GM19239 (cell line): ENCODE measurements around the gene SLC4A2.
"Not testable (repeated sequence)": the region's sequence is repeated elsewhere in the genome, so short reads cannot be mapped to it uniquely, and the experiment has no call there.

Experiments used
- DNase-seq: peaks from one replicate; pipeline ENCODE4 v3.0.0; 2011; ENCODE audit warnings: low spot score; ENCODE audit not compliant: insufficient read length
- FAIRE-seq: peaks from 2 replicates; lab custom pipeline; 2011; peaks lifted over from hg19 to GRCh38; lab: Jason Lieb, UNC

Gene SLC4A2

GRCh38 chr7:151020231-151020630, 39.2 kb upstream of the SLC4A2 start:
- DNase-seq (no peak), FAIRE-seq (no peak)

GRCh38 chr7:151023232-151023631, 36.2 kb upstream of the SLC4A2 start:
- FAIRE-seq, result no peak
- DNase-seq, result no peak

DNA sequence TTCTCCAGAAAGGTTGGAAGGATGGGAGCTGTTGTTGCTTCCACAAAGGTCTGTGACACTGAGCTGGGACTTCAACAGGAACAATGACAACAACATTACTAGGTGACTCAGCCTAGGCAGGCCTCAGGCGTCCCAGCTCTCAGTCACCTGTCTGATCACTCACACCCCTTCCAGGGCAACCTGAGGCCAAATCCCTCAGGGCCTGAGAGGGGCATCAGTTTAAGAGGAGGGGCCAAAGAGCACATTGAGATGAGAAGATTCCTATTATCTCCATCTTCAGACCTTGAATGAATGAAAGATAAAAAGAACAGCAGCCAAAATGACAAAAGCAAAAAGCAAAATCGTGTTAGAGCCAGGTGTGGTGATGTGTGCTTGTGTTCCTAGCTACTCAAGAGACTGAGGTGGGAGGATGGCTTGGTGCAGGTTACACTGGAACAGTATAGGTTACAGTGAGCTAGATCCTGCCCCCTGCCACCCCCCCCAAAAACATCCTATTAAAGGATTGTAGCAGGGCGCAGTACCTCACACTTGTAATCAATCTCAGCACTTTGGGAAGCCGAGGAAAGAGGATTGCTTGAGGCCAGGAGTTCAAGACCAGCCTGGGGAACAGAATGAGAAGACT, 34.8 kb upstream of the SLC4A2 start, which contains the start of gene ATG9B:
TSS of gene ATG9B (minus strand) at position 60 of the 622 bp plus-strand sequence. CDS start 71 bp downstream, outside the sequence.
- DNase-seq (no peak), FAIRE-seq (no peak)

DNA sequence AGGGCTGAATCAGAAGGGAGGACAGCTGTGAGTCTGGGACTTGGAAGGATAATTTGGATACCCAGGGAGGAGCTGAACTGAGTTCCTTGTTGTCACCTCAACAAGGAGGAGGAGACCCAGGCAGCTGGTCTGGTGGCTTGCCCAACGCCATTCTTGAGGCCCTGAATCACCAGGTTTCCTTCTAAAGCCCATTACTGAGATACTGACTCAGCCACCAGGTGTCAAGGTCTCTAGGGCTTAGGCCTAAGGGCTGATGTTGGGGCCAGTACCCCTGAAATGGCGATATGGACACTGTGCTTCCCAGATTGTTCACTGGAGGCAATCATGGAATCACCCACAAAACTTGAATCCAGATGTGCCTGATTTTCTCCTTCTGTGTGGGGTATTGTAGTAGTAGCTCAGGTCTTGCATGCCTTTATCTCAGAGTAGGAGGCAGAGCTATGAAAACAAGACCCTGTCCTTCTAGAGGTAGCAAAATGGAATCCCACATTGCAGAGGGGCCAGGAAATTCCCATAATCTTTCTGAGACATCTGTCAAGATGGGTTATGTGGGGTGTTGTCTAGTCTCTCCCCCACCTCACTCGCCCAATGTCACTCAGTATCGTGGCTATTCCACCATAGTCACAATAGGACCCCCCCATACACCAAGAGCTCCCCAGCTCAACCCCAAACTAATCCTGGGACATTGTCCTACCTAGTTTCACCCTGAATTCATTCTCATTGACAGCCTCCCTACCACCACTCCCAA, 33.3 kb upstream of the SLC4A2 start:
- no peak for FAIRE-seq
- no peak for DNase-seq

DNA sequence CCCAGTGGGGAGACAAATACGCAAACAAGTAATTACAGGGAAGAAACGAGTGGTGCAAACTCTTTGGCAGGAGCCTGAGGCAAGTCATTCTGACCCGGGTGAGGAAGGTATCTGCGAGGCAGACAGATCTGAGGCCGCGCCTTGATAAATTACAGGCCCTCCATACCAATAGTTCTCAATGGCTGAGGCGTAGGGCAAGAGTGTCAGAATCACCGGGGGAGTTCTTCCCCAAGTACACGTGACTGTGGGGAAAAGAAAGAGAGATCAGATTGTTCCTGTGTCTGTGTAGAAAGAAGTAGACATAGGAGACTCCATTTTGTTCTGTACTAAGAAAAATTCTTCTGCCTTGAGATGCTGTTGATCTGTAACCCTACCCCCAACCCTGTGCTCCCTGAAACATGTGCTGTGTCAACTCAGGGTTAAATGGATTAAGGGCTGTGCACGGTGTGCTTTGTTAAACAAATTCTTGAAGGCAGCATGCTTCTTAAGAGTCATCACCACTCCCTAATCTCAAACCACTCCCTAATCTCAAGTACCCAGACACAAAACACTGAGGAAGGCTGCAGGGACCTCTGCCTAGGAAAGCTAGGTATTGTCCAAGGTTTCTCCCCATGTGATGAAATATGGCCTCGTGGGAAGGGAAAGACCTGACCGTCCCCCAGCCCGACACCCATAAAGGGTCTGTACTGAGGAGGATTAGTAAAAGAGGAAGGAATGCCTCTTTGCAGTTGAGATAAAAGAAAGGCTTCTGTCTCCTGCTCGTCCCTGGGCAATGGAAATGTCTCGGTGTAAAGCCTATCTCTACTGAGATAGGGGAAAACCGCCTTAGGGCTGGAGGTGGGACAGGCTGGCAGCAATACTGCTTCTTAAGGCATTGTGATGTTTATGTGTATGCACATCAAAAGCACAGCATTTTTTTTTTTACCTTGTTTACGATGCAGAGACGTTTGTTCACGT, 32.3 kb upstream of the SLC4A2 start:
- not testable (repeated sequence) for DNase-seq, FAIRE-seq

DNA sequence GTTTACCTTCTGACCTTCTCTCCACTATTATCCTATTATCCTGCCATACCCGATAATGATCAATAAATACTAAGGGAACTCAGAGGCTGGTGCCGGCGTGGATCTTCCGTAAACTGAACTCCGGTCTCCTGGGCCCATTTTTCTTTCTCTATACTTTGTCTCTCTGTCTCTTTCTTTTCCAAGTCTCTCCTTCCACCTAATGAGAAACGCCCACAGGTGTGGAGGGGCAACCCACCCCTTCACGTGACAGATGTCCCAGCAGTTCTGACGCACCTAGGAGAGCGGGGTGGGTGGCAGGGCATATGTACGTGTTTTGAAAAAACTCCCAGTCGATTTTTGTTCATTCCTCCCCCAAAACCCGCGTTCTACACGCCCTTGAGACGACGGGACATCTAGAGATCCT, 31.7 kb upstream of the SLC4A2 start:
- FAIRE-seq, DNase-seq: not testable (repeated sequence)

- FAIRE-seq, result peak; percentile 90
These were observed 31.1 kb upstream of the SLC4A2 start, which contains the start of gene ABCB8 for GRCh38 chr7:151028131-151028947. TSS of gene ABCB8 (plus strand) at chr7:151028450. CDS start at chr7:151028516, 66 bp downstream.

DNA sequence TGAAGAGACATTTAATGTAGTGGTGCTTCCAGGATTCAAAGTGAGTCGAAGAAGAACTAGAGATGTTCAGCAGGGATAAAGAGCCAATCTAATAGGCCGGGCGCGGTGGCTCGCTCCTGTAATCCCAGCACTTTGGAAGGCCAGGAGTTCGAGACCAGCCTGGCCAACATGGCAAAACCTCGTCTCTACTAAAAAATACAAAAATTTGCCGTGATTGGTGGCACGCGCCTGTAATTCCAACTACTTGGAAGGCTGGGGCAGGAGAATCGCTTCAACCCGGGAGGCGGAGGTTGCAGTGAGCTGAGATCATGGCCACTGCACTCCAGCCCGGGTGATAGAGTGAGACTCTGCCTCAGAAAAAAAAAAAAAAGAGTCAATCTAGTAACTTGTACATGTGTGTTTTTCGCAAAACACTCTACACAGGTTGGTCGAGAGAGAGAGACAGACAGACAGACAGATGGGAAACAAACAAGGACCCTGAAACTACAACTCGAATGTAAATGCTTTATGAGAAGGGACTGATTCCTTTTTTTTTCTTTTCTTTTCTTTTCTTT, 30.4 kb upstream of the SLC4A2 start:
- no peak for FAIRE-seq
- DNase-seq, result no peak

More at GRCh38 chr7:151028131-151028947, 31.1 kb upstream of the SLC4A2 start, which contains the start of gene ABCB8:
- DNase-seq, result peak; percentile 99

GRCh38 chr7:151031011-151031410, 28.4 kb upstream of the SLC4A2 start:
- DNase-seq (no peak), FAIRE-seq (no peak)

DNA sequence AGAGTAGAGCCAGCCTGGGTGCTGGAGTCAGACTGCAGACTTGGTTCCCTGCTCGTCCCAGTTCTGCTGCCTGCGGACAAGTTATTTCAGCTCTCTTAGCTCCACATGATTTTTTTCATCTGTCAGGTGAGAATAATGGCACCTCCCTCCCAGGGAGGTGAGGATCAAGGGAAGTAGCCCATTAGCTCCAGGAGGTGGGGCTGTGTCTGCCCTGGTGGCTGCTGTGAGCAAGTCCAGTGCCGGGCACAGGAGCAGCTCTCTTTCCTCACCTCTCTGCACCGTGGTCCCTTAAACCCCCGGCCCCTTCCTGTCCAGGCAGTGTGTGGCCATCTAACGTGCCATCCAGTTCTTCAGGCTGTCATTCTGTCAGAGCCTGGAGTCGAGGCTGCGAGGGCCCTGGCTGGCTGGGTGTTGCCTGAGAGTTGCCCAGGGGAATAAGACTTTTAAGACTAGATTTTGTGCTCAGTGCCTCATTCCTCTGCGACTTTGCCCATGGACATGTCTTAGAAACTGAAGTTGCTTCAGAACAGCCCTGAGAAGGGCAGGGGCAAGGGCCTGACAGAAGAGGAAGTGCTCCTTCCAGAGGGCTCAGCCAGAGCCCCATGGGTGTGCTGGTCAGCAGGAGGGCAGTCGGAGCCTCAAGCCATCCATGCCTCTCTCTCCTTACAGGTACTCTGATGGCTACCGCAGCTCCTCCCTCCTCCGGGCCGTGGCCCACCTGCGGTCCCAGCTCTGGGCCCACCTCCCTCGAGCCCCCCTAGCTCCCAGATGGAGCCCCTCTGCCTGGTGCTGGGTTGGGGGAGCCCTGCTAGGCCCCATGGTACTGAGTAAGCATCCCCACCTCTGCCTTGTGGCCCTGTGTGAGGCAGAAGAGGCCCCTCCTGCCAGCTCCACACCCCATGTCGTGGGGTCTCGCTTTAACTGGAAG, 26.2 kb upstream of the SLC4A2 start:
- no peak for DNase-seq
- FAIRE-seq, result no peak

DNA sequence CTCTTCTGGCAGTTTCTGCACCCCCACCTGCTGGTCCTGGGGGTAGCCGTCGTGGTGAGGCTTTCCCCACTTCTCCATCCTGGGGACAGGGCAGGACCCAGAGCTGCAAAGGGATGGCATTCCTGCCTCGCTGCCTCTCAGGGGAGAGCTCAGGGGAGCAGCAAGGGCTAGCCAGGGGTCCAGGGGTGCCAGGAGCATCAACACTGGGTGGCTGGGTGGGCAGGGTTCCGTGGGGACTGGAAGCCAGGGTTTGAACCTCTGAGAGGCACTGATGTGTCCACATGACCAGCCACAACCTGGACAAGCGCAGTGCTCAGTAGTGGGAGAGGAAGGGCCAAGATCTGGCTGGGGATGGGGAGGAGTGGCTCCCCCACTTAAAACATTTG, 25.5 kb upstream of the SLC4A2 start:
- DNase-seq (no peak), FAIRE-seq (no peak)

DNA sequence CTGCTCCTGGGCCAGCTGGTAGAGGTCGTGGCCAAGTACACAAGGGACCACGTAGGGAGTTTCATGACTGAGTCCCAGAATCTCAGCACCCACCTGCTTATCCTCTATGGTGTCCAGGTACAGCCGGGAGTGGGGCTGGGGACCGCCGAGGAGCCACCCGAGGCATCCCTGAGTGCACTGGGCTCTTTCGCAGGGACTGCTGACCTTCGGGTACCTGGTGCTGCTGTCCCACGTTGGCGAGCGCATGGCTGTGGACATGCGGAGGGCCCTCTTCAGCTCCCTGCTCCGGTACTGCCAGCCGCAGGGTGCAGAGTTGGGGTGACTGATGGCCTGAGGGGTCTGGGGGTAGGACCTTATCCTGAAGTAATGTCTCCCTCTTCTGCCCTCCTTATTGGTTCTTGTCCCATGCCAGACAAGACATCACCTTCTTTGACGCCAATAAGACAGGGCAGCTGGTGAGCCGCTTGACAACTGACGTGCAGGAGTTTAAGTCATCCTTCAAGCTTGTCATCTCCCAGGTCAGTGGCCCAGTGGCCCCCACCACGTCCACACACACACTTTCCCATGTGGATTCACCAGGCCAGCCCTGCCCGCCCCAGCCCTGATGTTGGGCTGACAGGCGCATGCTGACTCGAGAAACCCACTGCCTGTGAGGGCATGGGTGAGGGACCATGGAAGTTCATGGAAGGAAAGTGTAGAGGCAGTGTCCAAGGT, 24.9 kb upstream of the SLC4A2 start:
- no peak for DNase-seq
- no peak for FAIRE-seq

GRCh38 chr7:151035026-151035717, 24.2 kb upstream of the SLC4A2 start:
- no peak for FAIRE-seq
- DNase-seq, result no peak

- DNase-seq (no peak), FAIRE-seq (no peak)
These were observed 23.5 kb upstream of the SLC4A2 start for GRCh38 chr7:151035902-151036301.

GRCh38 chr7:151038951-151039849, 20.2 kb upstream of the SLC4A2 start:
- no peak for FAIRE-seq
- DNase-seq, result no peak
